Spleen (tissue), 13 donors: Measurements from ENCODE around the gene TECPR1. TPM values are rescaled to one million over a fixed set of nuclear protein-coding genes. Genes with fewer than 3 reads are reported as not detected.

ENCODE experiments used
- DNase-seq: peaks from one replicate; pipeline ENCODE4 v3.0.0-alpha.2; 2020
- H3K27ac ChIP-seq, 8 donors: fragments of 200-600 bp; sonication (generic) in 7 of 8; 1 replicate in 4 of 8; 2 replicates in 4 of 8; pipeline versions ENCODE4 v1.5.0 to v1.8.0; 2016 to 2021; ENCODE audit warnings: inconsistent platforms in 4 of 8, mild to moderate bottlenecking in 4 of 8, moderate library complexity in 1 of 8
- H3K27me3 ChIP-seq, 7 donors: fragments of 200-600 bp; sonication (generic) in 6 of 7; replicated peaks in 1 of 7; 1 replicate in 4 of 7; 2 replicates in 3 of 7; pipeline versions ENCODE4 v1.5.0 to v1.8.0; 2016 to 2021; ENCODE audit warnings: inconsistent platforms in 3 of 7, mild to moderate bottlenecking in 1 of 7
- H3K36me3 ChIP-seq, 6 donors: fragments of 200-600 bp; sonication (generic) in 5 of 6; 1 replicate in 4 of 6; 2 replicates in 2 of 6; pipeline versions ENCODE4 v1.5.0 to v1.8.0; 2016 to 2021; ENCODE audit warnings: inconsistent platforms in 2 of 6
- H3K4me1 ChIP-seq, 6 donors: fragments of 200-600 bp; sonication (generic) in 5 of 6; 1 replicate in 3 of 6; 2 replicates in 3 of 6; pipeline versions ENCODE4 v1.5.0 to v1.8.0; 2016 to 2021; ENCODE audit warnings: inconsistent platforms in 3 of 6
- H3K4me3 ChIP-seq, 8 donors: fragments of 200-600 bp; sonication (generic) in 7 of 8; 1 replicate in 4 of 8; 2 replicates in 4 of 8; pipeline versions ENCODE4 v1.5.0 to v1.8.0; 2016 to 2021; ENCODE audit warnings: inconsistent platforms in 4 of 8, mild to moderate bottlenecking in 4 of 8, moderate library complexity in 2 of 8
- H3K9me3 ChIP-seq, 8 donors: fragments of 200-600 bp; sonication (generic) in 7 of 8; 1 replicate in 4 of 8; 2 replicates in 4 of 8; pipeline versions ENCODE4 v1.5.0 to v1.8.0; 2016 to 2021; ENCODE audit warnings: inconsistent platforms in 4 of 8
- POLR2A ChIP-seq, 3 donors: fragments of 450-650 bp; IDR thresholded peaks; one replicate each; pipeline ENCODE4 v1.5.1; 2017; ENCODE audit warnings: antibody characterized with exemption in 3 of 3, mild to moderate bottlenecking in 1 of 3
- POLR2AphosphoS5 ChIP-seq, 3 donors: sonication (generic); formaldehyde crosslinking; IDR thresholded peaks; one replicate each; pipeline ENCODE4 v1.5.1; 2017; ENCODE audit warnings: antibody characterized with exemption in 3 of 3
- WGBS, 5 donors: extraction: QIAGEN DNeasy Blood & Tissue Kit in 3 of 5; methylation state at CpG; one replicate each; pipeline versions ENCODE4 v1.1.5 to v1.1.7; 2013 to 2018; 5-methylcytosine and 5-hydroxymethylcytosine counted together
- intact Hi-C: fragments of 100-400 bp; cut with DNase I; formaldehyde crosslinking; loops from one replicate; pipeline ENCODE4 v1.15.0; 2023; ENCODE audit warnings: low total_unique reads
- long read RNA-seq, 2 donors: transcript quantifications; one replicate each; lab custom pipeline, GENCODE V29; 2026
- polyA plus RNA-seq, 3 donors: library from polyadenylated mRNA; stranded (reverse); fragments of 200-250 nt; gene quantifications; one replicate each; pipeline ENCODE4 v1.2.1, GENCODE V29; 2013
- total RNA-seq, 7 donors: library from RNA; depleted of rRNA in 3 of 7; stranded (reverse); fragments of >200 nt in 3 of 7; fragmentation: NEBNext Ultra II Directional in 4 of 7; extraction: Animal tissue kit (Norgen Biotek cat#: 25700) in 4 of 7; gene quantifications; one replicate each; pipeline versions ENCODE4 v1.1.0 to v1.2.1, GENCODE V29; 2016 to 2021
- TF ChIP-seq, protein P1 (sequence below), 11 experiments: fragments of 200-600 bp in 7 of 11; fragments of 450-650 bp in 4 of 11; sonication (generic) in 4 of 11; IDR thresholded peaks in 8 of 11; conservative IDR thresholded peaks in 3 of 11; 1 replicate in 7 of 11; 2 replicates in 4 of 11; pipeline versions ENCODE4 v1.4.0 to v1.8.0; 2016 to 2021; ENCODE audit warnings: antibody characterized with exemption in 11 of 11, inconsistent platforms in 4 of 11, mild to moderate bottlenecking in 1 of 11
- donor health status: healthy with polysubstance abuse.
- donor health status: DM: no; HTN: no; CAD: no; lungs with moderate emphysema.
- donor health status: DM: no; HTN: no; CAD: no.
- donor health status: Bipolar disorder and iron deficiency.
- donor health status: healthy.
- donor health status: DM: no; HTN: no; CAD: no.
- donor health status: DM: yes; HTN: yes; CAD: no.

The TECPR1 gene
- total RNA-seq = 10 to 100 TPM; 19.0 to 86.4 (median 46.1) TPM
- 10 to 100 TPM in 2 of 3 donors, 1 to 10 TPM in 1; 8.4 to 26.1 (median 14.3) TPM for polyA plus RNA-seq
- long read RNA-seq, donor 1, partial matches to known transcripts = 0 of 1 reads
- long read RNA-seq, donor 1, other reads (novel, unspliced or antisense) = 0 of 1 reads
- long read RNA-seq, donor 2, full-length matches to known transcripts = 1 of 10 reads
- long read RNA-seq, donor 2, partial matches to known transcripts = 9 of 10 reads
- long read RNA-seq, donor 2, other reads (novel, unspliced or antisense) = 0 of 10 reads

DNA sequence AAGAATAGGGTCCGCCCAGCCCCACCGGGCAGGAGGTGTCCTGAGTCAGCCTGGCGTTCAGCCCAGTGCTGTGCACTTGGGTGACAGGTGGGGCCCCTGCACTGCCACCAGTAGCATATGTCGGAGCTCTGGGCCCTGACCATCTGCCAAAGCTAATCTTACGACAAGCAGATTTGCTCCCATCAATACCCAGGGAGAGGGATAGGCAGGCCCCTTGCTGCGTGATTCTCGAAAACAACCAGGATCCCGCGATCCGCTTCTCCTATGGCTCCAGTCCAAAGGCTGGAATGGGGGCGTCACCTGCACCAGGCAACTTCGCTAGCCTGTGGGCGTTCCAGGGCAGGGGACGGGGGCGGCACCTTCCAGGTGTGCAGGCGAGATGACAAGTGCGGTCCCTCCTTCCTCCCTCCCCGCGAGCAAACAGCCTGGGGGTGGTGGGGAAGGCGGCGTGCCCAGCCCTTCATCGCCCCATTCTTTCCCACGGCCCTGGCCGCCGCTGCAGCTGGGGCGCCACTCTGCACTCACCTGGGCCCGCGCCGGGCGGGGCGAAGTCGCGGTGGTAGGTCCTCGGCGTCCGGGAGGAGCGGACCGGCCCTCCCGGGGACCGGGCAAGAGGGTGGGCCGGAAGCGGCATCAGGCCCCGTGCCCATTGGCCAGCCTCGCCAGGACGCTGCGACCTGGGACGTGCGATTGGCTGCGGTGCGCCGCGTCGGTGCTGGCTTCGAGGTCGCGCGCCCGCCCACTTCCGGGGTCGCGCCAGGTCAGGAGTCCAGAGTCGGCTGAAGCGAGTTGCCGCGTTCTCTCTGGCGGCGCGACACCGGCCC is at the start of gene TECPR1:
Gene TECPR1, minus strand, starts transcription at position 632 of the 824 bp plus-strand sequence. CDS start 6,086 bp downstream, outside the sequence.
- Histone ChIP-seq H3K4me3 (peak within 1 kb of the TSS; percentile 64 to 98 (median 92)), H3K27me3 (no peaks in the 10 kb centered on the region), H3K36me3 (peaks cover 0 to 48% (median 3%) of the 10 kb centered on the region in 6 donors), H3K9me3 (no peaks in the 10 kb centered on the region), H3K4me1 (peaks cover 35 to 91% (median 61%) of the 10 kb centered on the region in 6 donors), H3K27ac (peak within 1 kb of the TSS; percentile 79 to 93 (median 88))
- peak; percentile 98 for DNase-seq
- 0 to 1% (median 0%) methylated on average over 15 to 69 of the region's 69 CpGs for WGBS, 5 donors
- TF ChIP-seq POLR2A (IDR thresholded peaks at IDR 0.05) = peak in 1 of 3 donors; percentile 7
- peak; percentile 83 to 94 (median 87) for TF ChIP-seq POLR2AphosphoS5 (IDR thresholded peaks at IDR 0.05)
- TF ChIP-seq, protein P1, sequence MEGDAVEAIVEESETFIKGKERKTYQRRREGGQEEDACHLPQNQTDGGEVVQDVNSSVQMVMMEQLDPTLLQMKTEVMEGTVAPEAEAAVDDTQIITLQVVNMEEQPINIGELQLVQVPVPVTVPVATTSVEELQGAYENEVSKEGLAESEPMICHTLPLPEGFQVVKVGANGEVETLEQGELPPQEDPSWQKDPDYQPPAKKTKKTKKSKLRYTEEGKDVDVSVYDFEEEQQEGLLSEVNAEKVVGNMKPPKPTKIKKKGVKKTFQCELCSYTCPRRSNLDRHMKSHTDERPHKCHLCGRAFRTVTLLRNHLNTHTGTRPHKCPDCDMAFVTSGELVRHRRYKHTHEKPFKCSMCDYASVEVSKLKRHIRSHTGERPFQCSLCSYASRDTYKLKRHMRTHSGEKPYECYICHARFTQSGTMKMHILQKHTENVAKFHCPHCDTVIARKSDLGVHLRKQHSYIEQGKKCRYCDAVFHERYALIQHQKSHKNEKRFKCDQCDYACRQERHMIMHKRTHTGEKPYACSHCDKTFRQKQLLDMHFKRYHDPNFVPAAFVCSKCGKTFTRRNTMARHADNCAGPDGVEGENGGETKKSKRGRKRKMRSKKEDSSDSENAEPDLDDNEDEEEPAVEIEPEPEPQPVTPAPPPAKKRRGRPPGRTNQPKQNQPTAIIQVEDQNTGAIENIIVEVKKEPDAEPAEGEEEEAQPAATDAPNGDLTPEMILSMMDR (IDR thresholded peaks at IDR 0.05 in 8 of 11, conservative IDR thresholded peaks at IDR 0.05 in 3 of 11) = peak in 2 of 11 experiments; percentile 17 to 35
- intact Hi-C loops = loop anchor here (10.0 kb wide), 1 partner anchor 57 kb away; no protein-coding TSS in a partner anchor

- 88 to 91% (median 91%) methylated on average over 24 to 26 of the region's 26 CpGs for WGBS, 5 donors
- H3K9me3 ChIP-seq = no peaks in the 10 kb centered on the region
- intact Hi-C loops = no loop called here
- TF ChIP-seq POLR2AphosphoS5 (IDR thresholded peaks at IDR 0.05) = peak in 1 of 3 donors; percentile 66
- TF ChIP-seq, protein P1 (IDR thresholded peaks at IDR 0.05 in 8 of 11, conservative IDR thresholded peaks at IDR 0.05 in 3 of 11) = no peak
- H3K4me1 ChIP-seq = no peaks in the 10 kb centered on the region
- DNase-seq = no peak
- no peaks in the 10 kb centered on the region for H3K27me3 ChIP-seq
- H3K27ac ChIP-seq = no peak overlapping the region
- peaks cover 0 to 63% (median 7%) of the 10 kb centered on the region in 6 donors for H3K36me3 ChIP-seq
- no peak overlapping the region for H3K4me3 ChIP-seq
Measured at GRCh38 chr7:98300595-98301372, 48.8 kb upstream of the TECPR1 start.

- Histone ChIP-seq H3K4me3 (no peak overlapping the region), H3K9me3 (no peaks in the 10 kb centered on the region), H3K27me3 (no peaks in the 10 kb centered on the region), H3K27ac (no peak overlapping the region), H3K4me1 (peaks cover 0 to 17% (median 4%) of the 10 kb centered on the region in 6 donors), H3K36me3 (peaks cover 0 to 84% (median 23%) of the 10 kb centered on the region in 6 donors)
- intact Hi-C loops = loop anchor here (10.0 kb wide), 1 partner anchor 107 kb away; the partner anchor contains the start of gene BAIAP2L1
- no peak for DNase-seq
- TF ChIP-seq POLR2A (IDR thresholded peaks at IDR 0.05) (no peak), POLR2AphosphoS5 (IDR thresholded peaks at IDR 0.05) (peak in 1 of 3 donors; percentile 40)
- WGBS, 5 donors = 83 to 89% (median 87%) methylated on average over 21 of the region's 21 CpGs
Measured at GRCh38 chr7:98297626-98298286, 45.7 kb upstream of the TECPR1 start.

DNA sequence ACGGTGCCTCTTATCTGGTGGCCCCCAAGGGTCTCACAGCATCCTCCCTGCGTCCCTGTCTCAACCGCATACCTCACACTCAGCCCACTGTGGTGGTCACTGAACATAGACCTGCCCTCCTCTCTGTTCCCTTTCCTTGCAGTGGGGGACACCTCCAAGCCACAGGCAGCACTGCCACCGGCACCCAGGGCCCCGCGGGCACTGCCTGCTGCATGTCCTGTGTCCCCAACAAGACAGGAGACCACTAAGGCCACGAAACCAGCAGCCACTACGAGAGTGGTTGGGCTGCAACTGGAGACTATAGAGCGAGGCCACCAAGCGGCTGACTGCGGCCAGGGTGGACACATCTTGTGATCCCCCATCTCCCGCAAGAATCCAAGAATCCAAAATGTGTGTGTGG is 44.8 kb upstream of the TECPR1 start:
- TF ChIP-seq, protein P1 (IDR thresholded peaks at IDR 0.05 in 8 of 11, conservative IDR thresholded peaks at IDR 0.05 in 3 of 11) = no peak
- TF ChIP-seq POLR2AphosphoS5 (IDR thresholded peaks at IDR 0.05) (peak in 1 of 3 donors; percentile 64), POLR2A (IDR thresholded peaks at IDR 0.05) (no peak)
- no peaks in the 10 kb centered on the region for H3K9me3 ChIP-seq
- 82 to 95% (median 89%) methylated on average over 9 to 12 of the region's 12 CpGs for WGBS, 5 donors
- H3K4me1 ChIP-seq = peaks cover 0 to 17% (median 5%) of the 10 kb centered on the region in 6 donors
- peaks cover 0 to 85% (median 33%) of the 10 kb centered on the region in 6 donors for H3K36me3 ChIP-seq
- no peak for DNase-seq
- no peak overlapping the region for H3K27ac ChIP-seq
- H3K4me3 ChIP-seq = no peak overlapping the region
- H3K27me3 ChIP-seq = no peaks in the 10 kb centered on the region
- intact Hi-C loops = loop anchor here (10.0 kb wide), 1 partner anchor 108 kb away; the partner anchor contains the start of gene BAIAP2L1
